SK-N-SH (cell line): ENCODE data around the gene BOK. TPM values are rescaled to one million over a fixed set of nuclear protein-coding genes. Genes with fewer than 3 reads are reported as not detected.

Experiments used
- CTCF ChIA-PET: fragments of 300-600, 350-600 bp; formaldehyde crosslinking; extraction: SDS; loops from one replicate; lab custom pipeline; 2021; lab: Yijun Ruan, JAX
- POLR2A ChIA-PET: fragments of 350-600 bp; sonication (Branson Sonifier 250); formaldehyde crosslinking; extraction: SDS; loops from one replicate; lab custom pipeline; 2020; ENCODE audit warnings: antibody characterized with exemption, inconsistent platforms; lab: Yijun Ruan, JAX
- DNase-seq: peaks from one replicate; pipeline ENCODE4 v3.0.0; 2012
- H2AFZ ChIP-seq: fragments of 200-600 bp; sonication (generic); 2 replicates; pipeline ENCODE4 v1.8.1; 2016; ENCODE audit warnings: antibody characterized with exemption, mild to moderate bottlenecking, low read depth
- H3F3A ChIP-seq: fragments of 200-600 bp; sonication (generic); replicated peaks from 2 replicates; pipeline ENCODE3; 2016; ENCODE audit warnings: antibody characterized with exemption, mild to moderate bottlenecking; ENCODE audit not compliant: insufficient read depth
- H3K27ac ChIP-seq, 2 experiments: fragments of 200-500 bp in 1 of 2; fragments of 200-600 bp in 1 of 2; sonication (Bioruptor generic) in 1 of 2; sonication (generic), shearing (Covaris generic) in 1 of 2; 2 replicates each; pipeline versions ENCODE4 v1.5.1 to v1.6.1; 2014 to 2016; ENCODE audit warnings: low read depth in 2 of 2, inconsistent platforms in 1 of 2, low read length in 1 of 2, mild to moderate bottlenecking in 1 of 2, mixed read lengths in 1 of 2
- H3K27me3 ChIP-seq: fragments of 200-600 bp; sonication (generic), shearing (Covaris generic); 2 replicates; pipeline ENCODE4 v1.6.1; 2016; ENCODE audit warnings: mixed run types; ENCODE audit not compliant: insufficient read depth
- H3K36me3 ChIP-seq, 2 experiments: fragments of 200-500 bp in 1 of 2; fragments of 200-600 bp in 1 of 2; sonication (Bioruptor generic) in 1 of 2; sonication (generic) in 1 of 2; replicated peaks in 1 of 2; 2 replicates each; pipeline versions ENCODE3 to v1.5.1; 2014 to 2016; ENCODE audit warnings: low read length in 1 of 2, mild to moderate bottlenecking in 1 of 2; ENCODE audit not compliant: insufficient read depth in 2 of 2, control insufficient read depth in 1 of 2
- H3K4me1 ChIP-seq, 2 experiments: fragments of 200-500 bp in 1 of 2; fragments of 200-600 bp in 1 of 2; sonication (Bioruptor generic) in 1 of 2; sonication (generic), shearing (Covaris generic) in 1 of 2; 2 replicates each; pipeline versions ENCODE4 v1.5.1 to v1.6.1; 2014 to 2016; ENCODE audit warnings: low read depth in 1 of 2, low read length in 1 of 2, mixed run types in 1 of 2; ENCODE audit not compliant: insufficient read depth in 2 of 2, control insufficient read depth in 1 of 2
- H3K4me2 ChIP-seq: fragments of 200-600 bp; sonication (generic), shearing (Covaris generic); 2 replicates; pipeline ENCODE4 v1.6.1; 2017; ENCODE audit warnings: mixed run types
- H3K4me3 ChIP-seq, 2 experiments: fragments of 200-500 bp in 1 of 2; fragments of 200-600 bp in 1 of 2; sonication (Bioruptor generic) in 1 of 2; sonication (generic), shearing (Covaris generic) in 1 of 2; 2 replicates each; pipeline versions ENCODE4 v1.5.1 to v1.8.1; 2014 to 2016; ENCODE audit warnings: low read depth in 2 of 2, inconsistent platforms in 1 of 2, low read length in 1 of 2, mild to moderate bottlenecking in 1 of 2, mixed read lengths in 1 of 2, moderate library complexity in 1 of 2
- H3K79me2 ChIP-seq: fragments of 200-600 bp; sonication (generic); 2 replicates; pipeline ENCODE4 v1.8.1; 2017; ENCODE audit warnings: mild to moderate bottlenecking; ENCODE audit not compliant: insufficient read depth
- H3K9ac ChIP-seq: fragments of 200-600 bp; sonication (generic); 2 replicates; pipeline ENCODE4 v1.6.1; 2017; ENCODE audit warnings: mixed run types
- H3K9me2 ChIP-seq: fragments of 200-600 bp; sonication (generic); 2 replicates; pipeline ENCODE4 v1.6.1; 2017; ENCODE audit warnings: mixed run types
- H3K9me3 ChIP-seq: fragments of 200-600 bp; sonication (generic); 2 replicates; pipeline ENCODE4 v1.6.1; 2017; ENCODE audit warnings: mixed run types, mild to moderate bottlenecking, moderate library complexity
- H4K20me1 ChIP-seq: fragments of 200-600 bp; sonication (generic); 2 replicates; pipeline ENCODE4 v1.6.1; 2017; ENCODE audit warnings: mild to moderate bottlenecking, mixed run types; ENCODE audit not compliant: insufficient read depth
- FOXJ3 ChIP-seq: sonication (generic); formaldehyde crosslinking; IDR thresholded peaks from 2 replicates; pipeline ENCODE4 v1.5.1; 2020; ENCODE audit warnings: mild to moderate bottlenecking, missing genetic modification reagents
- FOXM1 ChIP-seq: IDR thresholded peaks from 2 replicates; pipeline ENCODE4 v1.4.0; 2012; ENCODE audit warnings: low read depth, mild to moderate bottlenecking
- JUND ChIP-seq: IDR thresholded peaks from 2 replicates; pipeline ENCODE4 v1.4.0; 2012
- MEF2A ChIP-seq: IDR thresholded peaks from 2 replicates; pipeline ENCODE4 v1.4.0; 2012; ENCODE audit warnings: low read depth, borderline replicate concordance
- NFIC ChIP-seq: IDR thresholded peaks from 2 replicates; pipeline ENCODE4 v1.4.0; 2012; ENCODE audit warnings: borderline replicate concordance
- NRF1 ChIP-seq: IDR thresholded peaks from 2 replicates; pipeline ENCODE4 v1.6.1; 2012; ENCODE audit warnings: low read depth, mild to moderate bottlenecking, low read length
- POLR2AphosphoS5 ChIP-seq: IDR thresholded peaks from 2 replicates; pipeline ENCODE4 v1.6.1; 2012; ENCODE audit warnings: low read depth, low read length
- RCOR1 ChIP-seq: fragments of 150-350 bp; IDR thresholded peaks from 2 replicates; pipeline ENCODE4 v1.6.1; 2017; ENCODE audit warnings: antibody characterized with exemption, low read length
- SIN3A ChIP-seq: IDR thresholded peaks from 2 replicates; pipeline ENCODE4 v1.6.1; 2012; ENCODE audit warnings: low read depth, mild to moderate bottlenecking, low read length, moderate library complexity, borderline replicate concordance
- SMC3 ChIP-seq: IDR thresholded peaks from 2 replicates; pipeline ENCODE4 v1.6.1; 2012; ENCODE audit warnings: low read depth, low read length, improper control_type of control experiment
- TAF1 ChIP-seq: IDR thresholded peaks from 2 replicates; pipeline ENCODE4 v1.6.1; 2012; ENCODE audit warnings: low read depth, mild to moderate bottlenecking, low read length, moderate library complexity, borderline replicate concordance
- USF2 ChIP-seq: fragments of 150-350 bp; IDR thresholded peaks from 2 replicates; pipeline ENCODE4 v1.6.1; 2017; ENCODE audit warnings: antibody characterized with exemption, low read length, low read depth, borderline replicate concordance
- YY1 ChIP-seq: IDR thresholded peaks from 2 replicates; pipeline ENCODE4 v1.4.0; 2012; ENCODE audit warnings: low read depth, mild to moderate bottlenecking
- WGBS: methylation state at CpG from one replicate; pipeline ENCODE4 v1.1.6; 2017; ENCODE audit warnings: low lambda C conversion rate; 5-methylcytosine and 5-hydroxymethylcytosine counted together
- polyA plus RNA-seq, 3 experiments: library from polyadenylated mRNA; depleted of rRNA; stranded (reverse); fragments of >200 nt; gene quantifications; 2 replicates each; pipeline ENCODE4 v1.2.3, GENCODE V29; 2012

Gene BOK
- polyA plus RNA-seq, 1 of the 3 experiments (the other 2 are of a cell fraction), result 1.7 TPM

DNA sequence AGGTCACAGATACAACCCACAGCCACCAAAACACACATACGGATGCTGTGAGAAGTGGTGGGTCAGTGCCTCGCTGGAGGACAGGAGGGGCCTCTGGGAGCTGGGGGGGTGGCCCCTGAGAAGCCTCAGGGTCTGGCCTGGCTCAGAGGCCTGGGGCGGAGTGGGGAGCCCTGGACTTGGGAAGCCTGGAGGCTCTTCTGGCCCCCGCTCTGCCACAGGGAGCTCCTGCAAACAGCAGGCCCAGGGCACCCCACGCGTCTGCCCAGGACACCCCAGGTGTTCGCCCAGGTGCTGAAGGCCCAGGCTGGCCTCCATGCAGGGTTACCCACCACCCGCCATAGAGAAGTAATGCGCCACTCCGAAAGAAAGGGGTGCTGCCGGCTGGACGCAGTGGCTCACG lies 52.5 kb downstream of the BOK start:
- CTCF ChIA-PET, result no interaction called here
- H3K9ac ChIP-seq, result no peak overlapping the region

GRCh38 chr2:241612156-241613016 lies 53.8 kb downstream of the BOK start:
- Histone ChIP-seq H4K20me1 (0 out of 2 replicates have a peak, but pooled peaks cover 5% of the 10 kb centered on the region), H3K4me1 (peaks cover 0 to 12% of the 10 kb centered on the region in 2 experiments; a peak in 2 of 4 replicates), H3K9me2 (no peaks in the 10 kb centered on the region), H3K27ac (no peak overlapping the region), H3K79me2 (peaks cover 80% of the 10 kb centered on the region), H3K4me2 (no peak overlapping the region), H3K4me3 (no peak overlapping the region), H3K36me3 (peaks cover 5 to 6% of the 10 kb centered on the region in 2 experiments), H2AFZ (no peak overlapping the region), H3K27me3 (no peaks in the 10 kb centered on the region), H3K9me3 (no peaks in the 10 kb centered on the region), H3F3A (no peaks in the 10 kb centered on the region), H3K9ac (no peak overlapping the region)
- POLR2A ChIA-PET, result no interaction called here
- no peak for DNase-seq
- TF ChIP-seq POLR2AphosphoS5 (no peak), FOXM1 (no peak), RCOR1 (no peak), JUND (no peak), FOXJ3 (CRISPR knock-in tag) (no peak), SIN3A (no peak), NRF1 (no peak), YY1 (no peak), NFIC (no peak), TAF1 (no peak), MEF2A (no peak), USF2 (no peak)
- WGBS, result 96% methylated on average over 20 of the region's 20 CpGs
- CTCF ChIA-PET, result interaction anchor here (1.1 kb wide), 1 partner anchor 13 kb away, joined by 3 read pairs; no protein-coding TSS in a partner anchor

More for the DNA sequence above, 52.5 kb downstream of the BOK start:
- WGBS, result 98% methylated on average over 8 of the region's 13 CpGs
- H4K20me1 ChIP-seq, result 0 out of 2 replicates have a peak, but pooled peaks cover 5% of the 10 kb centered on the region
- H3K4me2 ChIP-seq, result no peak overlapping the region
- H3K79me2 ChIP-seq, result peaks cover 67% of the 10 kb centered on the region
- H3K4me3 ChIP-seq, result no peak overlapping the region
- no peak for DNase-seq
- no peaks in the 10 kb centered on the region for H3K9me3 ChIP-seq
- no peak overlapping the region for H2AFZ ChIP-seq
- no peaks in the 10 kb centered on the region for H3K27me3 ChIP-seq
- TF ChIP-seq SMC3, result no peak
- TF ChIP-seq, all 33 proteins: peak for 0
- Histone ChIP-seq H3F3A (no peaks in the 10 kb centered on the region), H3K27ac (no peak overlapping the region), H3K9me2 (no peaks in the 10 kb centered on the region), H3K4me1 (peaks cover 0 to 4% of the 10 kb centered on the region in 2 experiments; a peak in 2 of 4 replicates), H3K36me3 (peaks cover 10% of the 10 kb centered on the region in 2 experiments)
- POLR2A ChIA-PET, result no interaction called here
